Neutrophil (primary cell): ENCODE results near the gene RAD51C.
"Not testable (repeated sequence)": the region's sequence is repeated elsewhere in the genome, so short reads cannot be mapped to it uniquely, and the experiment has no call there.

Source experiments
- H3K27ac ChIP-seq: fragments of 200-600 bp; sonication (generic); 2 replicates; pipeline ENCODE4 v1.5.1; 2016; ENCODE audit warnings: mild to moderate bottlenecking, moderate library complexity
- H3K27me3 ChIP-seq: fragments of 200-600 bp; sonication (generic); 2 replicates; pipeline ENCODE4 v1.6.0; 2016; ENCODE audit warnings: mild to moderate bottlenecking
- H3K36me3 ChIP-seq: fragments of 200-600 bp; sonication (generic); 2 replicates; pipeline ENCODE4 v1.5.1; 2017
- H3K4me1 ChIP-seq, 2 experiments: fragments of 200-600 bp in 1 of 2; sonication (generic) in 1 of 2; 1 replicate in 1 of 2; 2 replicates in 1 of 2; pipeline versions ENCODE4 v1.5.1 to v1.6.1; 2013 to 2016; ENCODE audit warnings: low read depth in 1 of 2, low read length in 1 of 2, mild to moderate bottlenecking in 1 of 2, moderate library complexity in 1 of 2; ENCODE audit not compliant: control insufficient read depth in 1 of 2, insufficient read depth in 1 of 2
- H3K4me3 ChIP-seq, 2 experiments: fragments of 200-600 bp in 1 of 2; sonication (generic) in 1 of 2; 1 replicate in 1 of 2; 2 replicates in 1 of 2; pipeline ENCODE4 v1.5.1; 2013 to 2016; ENCODE audit warnings: low read depth in 1 of 2, low read length in 1 of 2, mild to moderate bottlenecking in 1 of 2, moderate library complexity in 1 of 2
- H3K9me3 ChIP-seq: fragments of 200-600 bp; sonication (generic); 2 replicates; pipeline ENCODE4 v1.5.1; 2016
- TF ChIP-seq, protein P1 (sequence below): fragments of 200-600 bp; sonication (generic); IDR thresholded peaks from 2 replicates; pipeline ENCODE4 v1.5.1; 2016; ENCODE audit warnings: antibody characterized with exemption

RAD51C gene

DNA sequence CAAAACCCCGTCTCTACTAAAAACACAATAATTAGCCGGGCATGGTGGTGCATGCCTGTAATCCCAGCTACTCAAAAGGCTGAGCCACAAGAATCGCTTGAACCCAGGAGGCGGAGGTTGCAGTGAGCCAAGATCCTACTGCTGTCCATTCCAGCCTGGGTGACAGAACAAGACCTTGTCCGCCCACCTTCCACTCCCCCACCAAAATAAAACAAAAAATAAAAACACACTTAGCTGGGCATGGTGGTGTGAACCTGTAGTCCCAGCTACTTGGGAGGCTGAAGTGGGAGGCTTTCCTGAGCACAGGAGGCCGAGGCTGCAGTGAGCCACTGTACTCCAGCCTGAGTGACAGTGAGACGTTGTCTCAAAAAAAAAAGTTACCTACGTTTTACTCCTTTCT, 66.5 kb downstream of the RAD51C start:
- TF ChIP-seq, protein P1, sequence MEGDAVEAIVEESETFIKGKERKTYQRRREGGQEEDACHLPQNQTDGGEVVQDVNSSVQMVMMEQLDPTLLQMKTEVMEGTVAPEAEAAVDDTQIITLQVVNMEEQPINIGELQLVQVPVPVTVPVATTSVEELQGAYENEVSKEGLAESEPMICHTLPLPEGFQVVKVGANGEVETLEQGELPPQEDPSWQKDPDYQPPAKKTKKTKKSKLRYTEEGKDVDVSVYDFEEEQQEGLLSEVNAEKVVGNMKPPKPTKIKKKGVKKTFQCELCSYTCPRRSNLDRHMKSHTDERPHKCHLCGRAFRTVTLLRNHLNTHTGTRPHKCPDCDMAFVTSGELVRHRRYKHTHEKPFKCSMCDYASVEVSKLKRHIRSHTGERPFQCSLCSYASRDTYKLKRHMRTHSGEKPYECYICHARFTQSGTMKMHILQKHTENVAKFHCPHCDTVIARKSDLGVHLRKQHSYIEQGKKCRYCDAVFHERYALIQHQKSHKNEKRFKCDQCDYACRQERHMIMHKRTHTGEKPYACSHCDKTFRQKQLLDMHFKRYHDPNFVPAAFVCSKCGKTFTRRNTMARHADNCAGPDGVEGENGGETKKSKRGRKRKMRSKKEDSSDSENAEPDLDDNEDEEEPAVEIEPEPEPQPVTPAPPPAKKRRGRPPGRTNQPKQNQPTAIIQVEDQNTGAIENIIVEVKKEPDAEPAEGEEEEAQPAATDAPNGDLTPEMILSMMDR: no peak
- Histone ChIP-seq H3K4me3 (no peak overlapping the region), H3K27me3 (peaks cover 93% of the 10 kb centered on the region), H3K27ac (no peak overlapping the region), H3K9me3 (no peaks in the 10 kb centered on the region), H3K36me3 (no peaks in the 10 kb centered on the region), H3K4me1 (peaks cover 8 to 17% of the 10 kb centered on the region in 2 experiments)

DNA sequence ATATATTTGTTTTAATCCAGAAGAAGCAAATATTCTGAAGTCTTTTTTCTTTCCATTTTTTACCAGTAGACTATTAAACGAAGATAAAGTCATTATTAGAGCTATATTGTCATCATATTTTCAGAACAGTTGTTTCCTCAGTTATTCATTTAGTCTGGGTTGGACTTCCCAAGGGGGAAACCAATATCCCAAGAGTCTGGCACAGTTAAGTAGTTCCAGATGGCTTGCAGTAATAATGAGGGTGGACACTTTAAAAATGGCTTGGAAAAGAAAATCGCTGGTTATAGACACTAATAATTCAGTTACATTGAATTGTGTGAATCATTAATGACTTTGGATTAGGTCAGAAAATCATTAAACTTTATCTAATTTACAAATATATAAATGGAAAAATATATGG, 67.1 kb downstream of the RAD51C start:
- peaks cover 92% of the 10 kb centered on the region for H3K27me3 ChIP-seq

DNA sequence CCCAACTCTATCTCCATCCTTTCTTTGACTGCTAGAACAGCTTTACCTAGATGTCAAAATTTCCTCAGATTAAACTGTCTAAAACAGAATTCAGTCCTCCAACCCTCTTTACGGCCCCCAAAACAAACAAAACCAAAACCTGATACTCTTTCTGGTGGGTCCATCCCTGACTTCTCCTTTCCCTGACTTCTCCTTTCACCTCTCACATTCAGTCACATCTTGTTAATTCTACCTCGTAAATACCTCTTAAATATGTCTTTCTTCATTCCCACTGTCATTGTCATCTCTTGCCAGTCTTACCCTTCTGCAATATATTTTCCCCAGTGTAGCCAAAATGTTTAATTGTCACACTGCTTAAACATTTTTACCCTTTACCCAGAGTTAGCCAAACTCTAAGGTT, 67.8 kb downstream of the RAD51C start:
- peaks cover 87% of the 10 kb centered on the region for H3K27me3 ChIP-seq

More for the DNA sequence above, 67.1 kb downstream of the RAD51C start:
- no peak overlapping the region for H3K4me3 ChIP-seq
- H3K4me1 ChIP-seq: peaks cover 8 to 17% of the 10 kb centered on the region in 2 experiments
- H3K27ac ChIP-seq: no peak overlapping the region
- H3K9me3 ChIP-seq: no peaks in the 10 kb centered on the region
- TF ChIP-seq, protein P1: no peak
- H3K36me3 ChIP-seq: no peaks in the 10 kb centered on the region

DNA sequence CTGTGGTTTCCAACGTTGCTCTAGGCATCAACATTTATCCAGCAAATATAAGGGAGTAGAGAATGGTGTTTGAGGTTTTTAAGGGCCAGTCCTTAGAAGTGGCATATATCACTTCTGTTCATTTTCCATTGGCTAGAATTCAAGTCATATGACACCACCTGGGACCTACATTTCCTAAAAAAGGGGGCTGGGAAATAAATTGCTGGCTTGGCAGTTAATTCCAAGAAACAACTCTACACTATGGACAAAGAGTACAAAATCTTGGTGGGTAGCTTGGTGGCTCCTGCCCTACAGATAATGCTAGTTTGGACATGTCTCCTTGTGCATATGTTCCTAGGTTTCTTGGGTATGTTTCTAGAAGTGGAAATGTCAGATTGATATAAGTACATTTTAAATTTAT, 70.9 kb downstream of the RAD51C start:
- no peak overlapping the region for H3K4me3 ChIP-seq
- no peaks in the 10 kb centered on the region for H3K36me3 ChIP-seq
- H3K27me3 ChIP-seq: peaks cover 78% of the 10 kb centered on the region
- no peak overlapping the region for H3K27ac ChIP-seq
- no peaks in the 10 kb centered on the region for H3K9me3 ChIP-seq
- TF ChIP-seq, protein P1: no peak
- H3K4me1 ChIP-seq: no peaks in the 10 kb centered on the region

More for the DNA sequence above, 67.8 kb downstream of the RAD51C start:
- Histone ChIP-seq H3K4me3 (no peak overlapping the region), H3K27ac (no peak overlapping the region), H3K9me3 (no peaks in the 10 kb centered on the region), H3K36me3 (no peaks in the 10 kb centered on the region), H3K4me1 (peaks cover 8 to 16% of the 10 kb centered on the region in 2 experiments)
- TF ChIP-seq, protein P1: no peak

DNA sequence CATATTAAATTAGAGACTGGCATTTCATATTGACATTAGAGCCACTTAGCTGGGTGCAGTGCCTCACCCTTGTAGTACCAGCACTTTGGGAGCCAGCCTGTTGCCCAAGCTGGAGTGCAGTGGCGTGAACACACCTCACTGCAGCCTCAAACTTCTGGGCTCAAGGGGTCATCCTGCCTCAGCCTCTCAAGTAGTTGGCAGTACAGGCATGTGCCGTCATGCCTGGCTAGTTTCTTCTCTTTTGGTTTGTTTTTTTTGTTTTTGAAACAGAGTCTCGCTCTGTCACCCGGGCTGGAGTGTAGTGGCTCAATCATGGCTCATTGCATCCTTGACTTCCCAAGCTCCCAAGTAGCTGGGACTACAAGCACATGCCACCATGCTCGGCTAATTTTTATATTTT, 72.0 kb downstream of the RAD51C start:
- H3K9me3 ChIP-seq: no peaks in the 10 kb centered on the region
- peaks cover 72% of the 10 kb centered on the region for H3K27me3 ChIP-seq
- no peak overlapping the region for H3K27ac ChIP-seq
- TF ChIP-seq, protein P1: no peak
- H3K36me3 ChIP-seq: no peaks in the 10 kb centered on the region
- H3K4me1 ChIP-seq: no peaks in the 10 kb centered on the region
- no peak overlapping the region for H3K4me3 ChIP-seq

DNA sequence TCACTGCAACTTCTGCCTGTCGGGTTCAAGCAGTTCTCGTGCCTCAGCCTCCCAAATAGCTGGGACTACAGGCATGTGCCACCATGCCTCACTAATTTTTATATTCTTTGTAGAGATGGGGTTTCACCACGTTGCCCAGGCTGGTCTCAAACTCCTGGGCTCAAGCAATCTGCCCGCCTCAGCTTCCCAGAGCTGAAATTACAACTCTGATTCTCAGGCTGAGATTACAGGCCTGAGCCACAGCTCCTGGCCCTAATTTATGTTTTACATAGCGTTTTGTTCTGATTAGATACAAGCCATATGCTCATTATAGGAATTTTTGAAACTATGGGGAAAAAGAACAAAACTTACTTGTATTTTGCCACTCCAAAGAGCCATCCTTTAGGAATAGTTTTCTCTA, 86.1 kb downstream of the RAD51C start:
- H3K4me1 ChIP-seq, H3K9me3 ChIP-seq, H3K36me3 ChIP-seq, H3K27ac ChIP-seq, H3K4me3 ChIP-seq: not testable (repeated sequence)
- H3K27me3 ChIP-seq: peaks cover 49% of the 10 kb centered on the region
